Fibroblast of lung (primary cell): ENCODE results near the gene HACL1. TPM values are rescaled to one million over a fixed set of nuclear protein-coding genes. Genes with fewer than 3 reads are reported as not detected.

Experiments used
- DNase-seq, 2 donors: peaks; one replicate each; pipeline versions ENCODE4 v3.0.0 to v3.0.0-alpha.2; 2010; ENCODE audit warnings: low read depth in 2 of 2
- H2AFZ ChIP-seq: 2 replicates; pipeline ENCODE4 v1.5.1; 2012; ENCODE audit warnings: low read length, control low read depth, inconsistent platforms
- H3K27ac ChIP-seq: 2 replicates; pipeline ENCODE4 v1.5.1; 2011; ENCODE audit warnings: low read length, control low read depth; ENCODE audit not compliant: insufficient read depth
- H3K27me3 ChIP-seq: 2 replicates; pipeline ENCODE4 v1.5.1; 2011; ENCODE audit warnings: mild to moderate bottlenecking, low read length; ENCODE audit not compliant: control insufficient read depth, insufficient read depth
- H3K36me3 ChIP-seq: 2 replicates; pipeline ENCODE4 v1.5.1; 2011; ENCODE audit warnings: low read length; ENCODE audit not compliant: control insufficient read depth, insufficient read depth
- H3K4me1 ChIP-seq: 2 replicates; pipeline ENCODE4 v1.5.1; 2011; ENCODE audit warnings: low read length; ENCODE audit not compliant: control insufficient read depth, insufficient read depth; ENCODE audit errors: extremely low read depth
- H3K4me2 ChIP-seq: 2 replicates; pipeline ENCODE4 v1.5.1; 2011; ENCODE audit warnings: low read length, control low read depth; ENCODE audit not compliant: insufficient read depth; ENCODE audit errors: extremely low read depth
- H3K4me3 ChIP-seq, 4 experiments: fragments of 200-600 bp in 1 of 4; sonication (generic) in 1 of 4; replicated peaks in 1 of 4; 2 replicates each; pipeline ENCODE4 v1.5.1; 2011 to 2016; ENCODE audit warnings: low read length in 4 of 4, low read depth in 3 of 4, mild to moderate bottlenecking in 3 of 4, control low read depth in 2 of 4, inconsistent platforms in 1 of 4, mixed read lengths in 1 of 4; ENCODE audit not compliant: insufficient read depth in 1 of 4; ENCODE audit errors: control extremely low read depth in 1 of 4
- H3K79me2 ChIP-seq: 2 replicates; pipeline ENCODE4 v1.5.1; 2012; ENCODE audit warnings: mild to moderate bottlenecking, low read length, inconsistent platforms; ENCODE audit not compliant: control insufficient read depth, insufficient read depth
- H3K9ac ChIP-seq: 2 replicates; pipeline ENCODE4 v1.5.1; 2011; ENCODE audit warnings: mild to moderate bottlenecking, low read length, control low read depth; ENCODE audit not compliant: insufficient read depth
- H3K9me3 ChIP-seq: 2 replicates; pipeline ENCODE4 v1.5.1; 2012; ENCODE audit warnings: low read depth, low read length; ENCODE audit not compliant: control insufficient read depth, insufficient read depth
- H4K20me1 ChIP-seq: 2 replicates; pipeline ENCODE4 v1.5.1; 2011; ENCODE audit warnings: low read length; ENCODE audit not compliant: control insufficient read depth, insufficient read depth; ENCODE audit errors: extremely low read depth
- CTCF ChIP-seq, 2 donors: IDR thresholded peaks in 1 of 2; conservative IDR thresholded peaks in 1 of 2; 1 replicate in 1 of 2; 2 replicates in 1 of 2; pipeline ENCODE4 v1.5.1; 2011 to 2012; ENCODE audit warnings: low read length in 2 of 2, control low read depth in 1 of 2, inconsistent platforms in 1 of 2, low read depth in 1 of 2, mild to moderate bottlenecking in 1 of 2
- EZH2 ChIP-seq: IDR thresholded peaks from 2 replicates; pipeline ENCODE4 v1.5.1; 2012; ENCODE audit warnings: low read length, control low read depth, mild to moderate bottlenecking; ENCODE audit errors: missing control alignments
- polyA plus RNA-seq, 2 donors: library from polyadenylated mRNA; depleted of rRNA in 1 of 2; stranded (reverse) in 1 of 2; unstranded in 1 of 2; fragments of >200 nt; gene quantifications; 2 replicates each; pipeline ENCODE4 v1.2.1, GENCODE V29; 2011 to 2012; ENCODE audit warnings: missing spikeins in 1 of 2
- total RNA-seq: library from RNA; depleted of rRNA; stranded (reverse); fragments of >200 nt; gene quantifications from 2 replicates; pipeline ENCODE4 v1.2.1, GENCODE V29; 2014

HACL1 gene
- total and polyA plus RNA-seq, 2 donors (not counting 1 experiment from before 2014, with no cell fraction given) = 16.0 to 20.6 TPM

DNA sequence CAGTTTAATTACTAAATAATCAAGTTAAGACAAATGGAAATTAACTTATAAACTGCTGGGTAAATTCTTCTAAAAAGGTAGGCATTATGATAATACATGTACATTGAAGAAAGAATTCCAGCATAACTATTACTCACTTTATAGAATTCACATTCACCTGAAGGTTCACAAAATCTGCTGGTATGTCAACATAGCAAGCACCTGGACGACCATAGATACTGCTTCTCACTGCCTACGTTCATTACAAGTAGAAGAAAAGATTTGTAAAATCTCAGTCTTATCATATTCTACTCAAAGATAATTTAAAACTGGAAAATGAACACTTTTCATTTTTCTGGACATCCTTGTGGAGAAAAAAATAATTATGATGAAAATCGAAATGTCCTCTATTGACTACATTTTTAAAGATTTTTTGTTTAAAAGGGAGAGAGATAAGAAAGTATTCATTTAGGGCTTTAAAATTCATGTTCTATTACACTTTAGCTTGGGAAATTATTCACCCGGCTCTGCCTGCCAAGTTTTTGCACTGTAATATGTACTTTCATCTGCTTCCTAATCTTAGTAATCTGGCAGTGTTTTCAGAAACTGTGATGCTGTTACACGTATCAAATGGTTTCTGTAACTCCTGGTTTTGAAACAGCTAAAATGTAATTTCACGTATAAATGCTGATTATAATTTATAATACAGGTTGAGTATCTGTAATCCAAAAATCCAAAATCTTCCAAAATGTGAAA, 16.1 kb downstream of the HACL1 start:
- no peaks in the 10 kb centered on the region for H3K27me3 ChIP-seq
- H2AFZ ChIP-seq = no peak overlapping the region
- H3K9me3 ChIP-seq = no peaks in the 10 kb centered on the region
- H3K9ac ChIP-seq = no peak overlapping the region
- H3K4me2 ChIP-seq = no peak overlapping the region
- no peaks in the 10 kb centered on the region for H3K36me3 ChIP-seq
- no peaks in the 10 kb centered on the region for H3K79me2 ChIP-seq
- H3K27ac ChIP-seq = no peak overlapping the region
- H3K4me3 ChIP-seq = no peak overlapping the region
- no peaks in the 10 kb centered on the region for H3K4me1 ChIP-seq
- peak in 1 of 2 donors; percentile 47 for DNase-seq
- no peaks in the 10 kb centered on the region for H4K20me1 ChIP-seq
- TF ChIP-seq EZH2 = no peak
- TF ChIP-seq CTCF (conservative IDR thresholded peaks at IDR 0.05 in 1 of 2, IDR thresholded peaks at IDR 0.05 in 1 of 2; ENCODE audit: low read depth in 1 of 2, low read length in 2 of 2) = no peak

GRCh38 chr3:15581471-15582394, 19.6 kb downstream of the HACL1 start:
- no peaks in the 10 kb centered on the region for H3K79me2 ChIP-seq
- H3K4me1 ChIP-seq = peaks cover 4% of the 10 kb centered on the region
- no peak overlapping the region for H3K27ac ChIP-seq
- TF ChIP-seq EZH2 (no peak), CTCF (conservative IDR thresholded peaks at IDR 0.05 in 1 of 2, IDR thresholded peaks at IDR 0.05 in 1 of 2; ENCODE audit: low read depth in 1 of 2, low read length in 2 of 2) (no peak)
- H3K9ac ChIP-seq = no peak overlapping the region
- no peak for DNase-seq
- H3K36me3 ChIP-seq = no peaks in the 10 kb centered on the region
- no peak overlapping the region for H3K4me2 ChIP-seq
- H2AFZ ChIP-seq = no peak overlapping the region
- no peaks in the 10 kb centered on the region for H3K9me3 ChIP-seq
- H4K20me1 ChIP-seq = no peaks in the 10 kb centered on the region
- H3K4me3 ChIP-seq = no peak overlapping the region
- H3K27me3 ChIP-seq = no peaks in the 10 kb centered on the region

DNA sequence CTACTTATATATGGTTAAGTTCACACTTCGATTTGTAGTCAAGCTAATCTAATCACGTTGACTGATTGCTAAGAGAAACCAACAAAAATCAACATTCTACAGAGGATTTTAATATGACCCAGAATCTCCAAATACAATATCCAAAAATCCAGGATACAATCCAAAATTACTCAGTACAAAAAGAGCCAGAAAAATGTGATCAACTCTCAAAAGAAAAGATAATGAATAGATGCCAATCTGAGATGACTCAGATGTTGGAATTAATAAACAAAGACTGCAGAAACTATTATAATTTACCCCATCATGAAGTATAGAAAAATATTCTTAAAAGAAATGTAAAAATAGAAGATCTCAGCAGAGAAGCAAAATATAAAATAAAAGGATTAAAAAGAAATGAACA, 22.3 kb downstream of the HACL1 start:
- H3K27ac ChIP-seq = no peak overlapping the region
- no peak overlapping the region for H3K9ac ChIP-seq
- no peaks in the 10 kb centered on the region for H4K20me1 ChIP-seq
- H3K4me2 ChIP-seq = no peak overlapping the region
- H3K27me3 ChIP-seq = no peaks in the 10 kb centered on the region
- peak in 1 of 2 donors; percentile 10 for DNase-seq
- no peaks in the 10 kb centered on the region for H3K36me3 ChIP-seq
- H3K9me3 ChIP-seq = no peaks in the 10 kb centered on the region
- H3K79me2 ChIP-seq = no peaks in the 10 kb centered on the region
- H3K4me1 ChIP-seq = peaks cover 4% of the 10 kb centered on the region
- no peak for TF ChIP-seq EZH2
- no peak for TF ChIP-seq CTCF (conservative IDR thresholded peaks at IDR 0.05 in 1 of 2, IDR thresholded peaks at IDR 0.05 in 1 of 2; ENCODE audit: low read depth in 1 of 2, low read length in 2 of 2)
- H3K4me3 ChIP-seq = no peak overlapping the region
- no peak overlapping the region for H2AFZ ChIP-seq
